ENCODE data around the gene TMC3. TPM values are rescaled to one million over a fixed set of nuclear protein-coding genes. Genes with fewer than 3 reads are reported as not detected.

TMC3 gene
- polyA plus RNA-seq, 2 of the 4 experiments (the other 2 are of a cell fraction), result not detected

GRCh38 chr15:81296186-81296585 lies 77.8 kb downstream of the TMC3 start:
- Histone ChIP-seq H3K4me1 (peaks cover 16% of the 10 kb centered on the region), H3K27ac (no peak overlapping the region), H3K9me3 (no peaks in the 10 kb centered on the region), H3K4me2 (no peak overlapping the region), H3K4me3 (no peak overlapping the region)
- ChIA-PET CTCF (interaction anchor here (1.0 to 2.6 kb wide), 6 partner anchors 12 to 30 kb away, joined by 3 to 15 read pairs (median 6); no protein-coding TSS in a partner anchor), POLR2A (no interaction called here)
- 58% methylated on average over 2 of the region's 2 CpGs for WGBS (ENCODE audit: missing lambda C conversion rate)
- FAIRE-seq (no peak), ATAC-seq (no peak), DNase-seq (ENCODE audit: low read depth in 1 of 2, low spot score in 1 of 2) (no peak)
- TF ChIP-seq ZFP36 (IDR thresholded peaks at IDR 0.05; ENCODE audit: borderline replicate concordance, partially characterized antibody), result no peak
- TF ChIP-seq CBX8 (IDR thresholded peaks at IDR 0.05), result no peak
- no peak for TF ChIP-seq NPAS2 (CRISPR knock-in tag; IDR thresholded peaks at IDR 0.05; ENCODE audit: borderline replicate concordance)
- TF ChIP-seq, protein P1, sequence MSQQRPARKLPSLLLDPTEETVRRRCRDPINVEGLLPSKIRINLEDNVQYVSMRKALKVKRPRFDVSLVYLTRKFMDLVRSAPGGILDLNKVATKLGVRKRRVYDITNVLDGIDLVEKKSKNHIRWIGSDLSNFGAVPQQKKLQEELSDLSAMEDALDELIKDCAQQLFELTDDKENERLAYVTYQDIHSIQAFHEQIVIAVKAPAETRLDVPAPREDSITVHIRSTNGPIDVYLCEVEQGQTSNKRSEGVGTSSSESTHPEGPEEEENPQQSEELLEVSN (IDR thresholded peaks at IDR 0.05; ENCODE audit: borderline replicate concordance, low read depth), result no peak
- no peak for TF ChIP-seq FOSL2 (IDR thresholded peaks at IDR 0.05)
- no peak for TF ChIP-seq FOSL2 (CRISPR knock-in tag; IDR thresholded peaks at IDR 0.05)
- TF ChIP-seq HEYL (CRISPR knock-in tag; IDR thresholded peaks at IDR 0.05), result no peak
- TF ChIP-seq, protein P2, sequence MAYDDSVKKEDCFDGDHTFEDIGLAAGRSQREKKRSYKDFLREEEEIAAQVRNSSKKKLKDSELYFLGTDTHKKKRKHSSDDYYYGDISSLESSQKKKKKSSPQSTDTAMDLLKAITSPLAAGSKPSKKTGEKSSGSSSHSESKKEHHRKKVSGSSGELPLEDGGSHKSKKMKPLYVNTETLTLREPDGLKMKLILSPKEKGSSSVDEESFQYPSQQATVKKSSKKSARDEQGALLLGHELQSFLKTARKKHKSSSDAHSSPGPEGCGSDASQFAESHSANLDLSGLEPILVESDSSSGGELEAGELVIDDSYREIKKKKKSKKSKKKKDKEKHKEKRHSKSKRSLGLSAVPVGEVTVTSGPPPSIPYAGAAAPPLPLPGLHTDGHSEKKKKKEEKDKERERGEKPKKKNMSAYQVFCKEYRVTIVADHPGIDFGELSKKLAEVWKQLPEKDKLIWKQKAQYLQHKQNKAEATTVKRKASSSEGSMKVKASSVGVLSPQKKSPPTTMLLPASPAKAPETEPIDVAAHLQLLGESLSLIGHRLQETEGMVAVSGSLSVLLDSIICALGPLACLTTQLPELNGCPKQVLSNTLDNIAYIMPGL (CRISPR knock-in tag; IDR thresholded peaks at IDR 0.05; ENCODE audit: borderline replicate concordance), result no peak
- TF ChIP-seq RFX5 (IDR thresholded peaks at IDR 0.05), result no peak
- TF ChIP-seq MYC (IDR thresholded peaks at IDR 0.05; ENCODE audit: borderline replicate concordance, low read length), result no peak
- TF ChIP-seq CTCF (IDR thresholded peaks at IDR 0.05), result no peak
- no peak for TF ChIP-seq BCL3 (IDR thresholded peaks at IDR 0.05)
- no peak for TF ChIP-seq SREBF2 (IDR thresholded peaks at IDR 0.05)
- no peak for TF ChIP-seq CBX2 (IDR thresholded peaks at IDR 0.05; ENCODE audit: borderline replicate concordance, low read depth)
- no peak for TF ChIP-seq ZNF302 (CRISPR knock-in tag; IDR thresholded peaks at IDR 0.05)
- no peak for TF ChIP-seq RARB (CRISPR knock-in tag; IDR thresholded peaks at IDR 0.05)
- TF ChIP-seq POLR2A (IDR thresholded peaks at IDR 0.05; ENCODE audit: low read length), result no peak
- TF ChIP-seq, protein P3, sequence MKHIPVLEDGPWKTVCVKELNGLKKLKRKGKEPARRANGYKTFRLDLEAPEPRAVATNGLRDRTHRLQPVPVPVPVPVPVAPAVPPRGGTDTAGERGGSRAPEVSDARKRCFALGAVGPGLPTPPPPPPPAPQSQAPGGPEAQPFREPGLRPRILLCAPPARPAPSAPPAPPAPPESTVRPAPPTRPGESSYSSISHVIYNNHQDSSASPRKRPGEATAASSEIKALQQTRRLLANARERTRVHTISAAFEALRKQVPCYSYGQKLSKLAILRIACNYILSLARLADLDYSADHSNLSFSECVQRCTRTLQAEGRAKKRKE (CRISPR knock-in tag; IDR thresholded peaks at IDR 0.05; ENCODE audit: low read depth), result no peak
- TF ChIP-seq ELK1 (IDR thresholded peaks at IDR 0.05; ENCODE audit: low read depth, low read length), result no peak
